Measurements from ENCODE around the gene MYO3B. TPM values are rescaled to one million over a fixed set of nuclear protein-coding genes. Genes with fewer than 3 reads are reported as not detected.

MYO3B gene
- total and polyA plus RNA-seq, 2 of the 8 experiments (the other 6 are each of a cell fraction or from before 2014, with no cell fraction given): 0.17 to 0.19 TPM

DNA sequence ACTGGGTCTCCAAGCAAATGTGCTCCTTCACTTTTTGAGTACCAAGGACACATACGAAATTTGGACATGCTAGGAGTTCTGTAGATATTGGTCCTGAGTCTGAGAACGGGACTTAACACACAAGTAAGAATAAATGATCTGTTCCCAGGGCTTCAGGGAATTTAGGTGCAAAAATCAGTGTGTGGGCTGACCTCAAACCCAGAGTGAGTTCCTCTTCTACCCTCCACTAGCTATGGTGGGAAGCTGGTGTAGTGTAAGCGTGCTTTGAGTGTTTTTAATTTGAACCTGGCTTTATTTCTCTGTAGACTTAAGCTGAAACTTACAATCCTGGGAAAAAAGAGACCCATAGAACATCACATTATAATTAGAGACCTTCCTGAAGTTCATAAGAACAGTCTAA, 50.5 kb downstream of the MYO3B start:
- no peaks in the 10 kb centered on the region for H3K27me3 ChIP-seq (replicated peaks in 1 of 4; ENCODE audit: control insufficient read depth in 3 of 4, extremely low read depth in 1 of 4, insufficient read depth in 3 of 4, low read length in 3 of 4)
- no peak overlapping the region for H3K18ac ChIP-seq (ENCODE audit: extremely low read depth, low read length)
- H3K4me3 ChIP-seq (ENCODE audit: extremely low read depth in 1 of 4, insufficient read depth in 2 of 4, low read depth in 3 of 4, low read length in 4 of 4): no peak overlapping the region
- ChIA-PET CTCF (ENCODE audit: partially characterized antibody) (interaction anchor here (0.9 to 1.1 kb wide), 3 partner anchors 96 to 151 kb away, joined by 3 to 4 read pairs (median 3); no protein-coding TSS in a partner anchor), POLR2A (ENCODE audit: partially characterized antibody) (no interaction called here)
- H2BK20ac ChIP-seq (ENCODE audit: low read length): no peak overlapping the region; the same call in 1 of the 2 replicates
- H4K8ac ChIP-seq (ENCODE audit: extremely low read depth, insufficient read depth, low read length): no peak overlapping the region
- H3K79me1 ChIP-seq (ENCODE audit: low read depth, low read length): no peaks in the 10 kb centered on the region
- no peak overlapping the region for H2BK15ac ChIP-seq (ENCODE audit: low read length)
- WGBS, 2 experiments (ENCODE audit: extremely low coverage in 1 of 2, insufficient coverage in 1 of 2, insufficient read length in 1 of 2, insufficient replicate concordance in 2 of 2, low coverage in 1 of 2, low lambda C conversion rate in 2 of 2, missing lambda C conversion rate in 1 of 2): 84% methylated on average over 3 of the region's 3 CpGs; no CpG with 5 or more reads in 1 of the 2 experiments
- no peak overlapping the region for H2AK5ac ChIP-seq (ENCODE audit: low read depth, low read length)
- no peak overlapping the region for H3K4ac ChIP-seq (replicated peaks; ENCODE audit: insufficient read length, low read depth, low read length)
- H3K23ac ChIP-seq (ENCODE audit: insufficient read length): no peak overlapping the region
- peak overlapping the region; percentile 17; the same call in 1 of the 2 replicates for H2AFZ ChIP-seq (ENCODE audit: low read length)
- H4K91ac ChIP-seq (replicated peaks; ENCODE audit: insufficient read length, low read length): no peak overlapping the region
- H2BK120ac ChIP-seq (replicated peaks; ENCODE audit: low read depth, low read length): no peak overlapping the region
- DNase-seq (ENCODE audit: low read depth in 1 of 2, low spot score in 2 of 2): no peak
- H4K20me1 ChIP-seq (replicated peaks in 1 of 2; ENCODE audit: control insufficient read depth in 1 of 2, insufficient read depth in 2 of 2, low read length in 2 of 2): no peaks in the 10 kb centered on the region
- no peak overlapping the region for H2BK12ac ChIP-seq (ENCODE audit: low read depth, low read length)
- no peak overlapping the region for H3K56ac ChIP-seq (replicated peaks; ENCODE audit: insufficient read length, low read depth, low read length)
- no peaks in the 10 kb centered on the region for H3K36me3 ChIP-seq (ENCODE audit: control insufficient read depth in 2 of 4, insufficient read depth in 4 of 4, low read length in 3 of 4)
- H3K9me3 ChIP-seq (ENCODE audit: insufficient read depth in 2 of 2, low read depth in 1 of 2, low read length in 1 of 2): no peaks in the 10 kb centered on the region
- no peaks in the 10 kb centered on the region for H3K23me2 ChIP-seq (ENCODE audit: low read depth, low read length)
- no peaks in the 10 kb centered on the region for H3K4me1 ChIP-seq (replicated peaks in 1 of 4; ENCODE audit: control insufficient read depth in 3 of 4, insufficient read depth in 4 of 4, low read length in 3 of 4)
- H3K9ac ChIP-seq (replicated peaks in 1 of 4; ENCODE audit: extremely low read depth in 1 of 4, low read depth in 3 of 4, low read length in 3 of 4): no peak overlapping the region
- no peak overlapping the region for H3K4me2 ChIP-seq (ENCODE audit: insufficient read depth in 1 of 2, low read depth in 2 of 2, low read length in 2 of 2)
- no peak overlapping the region for H4K5ac ChIP-seq (ENCODE audit: insufficient read length, low read depth, low read length)
- H3K14ac ChIP-seq (ENCODE audit: insufficient read length): no peak overlapping the region
- no peaks in the 10 kb centered on the region for H3K79me2 ChIP-seq (ENCODE audit: control insufficient read depth in 1 of 2, insufficient read depth in 2 of 2, low read length in 2 of 2)
- no peak for FAIRE-seq
- no peak overlapping the region for H2BK5ac ChIP-seq (ENCODE audit: low read depth, low read length)
- no peak overlapping the region for H3K27ac ChIP-seq (ENCODE audit: low read depth, low read length)
- TF ChIP-seq EP300 (IDR thresholded peaks at IDR 0.05; ENCODE audit: borderline replicate concordance in 1 of 2, low read depth in 2 of 2, low read length in 2 of 2) (no peak), HDAC2 (IDR thresholded peaks at IDR 0.05; ENCODE audit: borderline replicate concordance in 1 of 2, low read depth in 2 of 2, low read length in 2 of 2) (no peak), NRF1 (IDR thresholded peaks at IDR 0.05; ENCODE audit: low read depth, low read length) (no peak), RFX5 (IDR thresholded peaks at IDR 0.05; ENCODE audit: borderline replicate concordance, low read depth, low read length) (no peak), TAF7 (optimal IDR thresholded peaks at IDR 0.05; ENCODE audit: borderline replicate concordance, low read depth, low read length) (no peak), POU5F1 (IDR thresholded peaks at IDR 0.05; ENCODE audit: low read depth, low read length) (no peak), SIRT6 (IDR thresholded peaks at IDR 0.05; ENCODE audit: low read length) (no peak), JUN (IDR thresholded peaks at IDR 0.05; ENCODE audit: low read depth, low read length) (no peak), YY1 (IDR thresholded peaks at IDR 0.05; ENCODE audit: low read depth, low read length) (no peak), SP1 (IDR thresholded peaks at IDR 0.05; ENCODE audit: low read depth, low read length) (no peak), CHD1 (IDR thresholded peaks at IDR 0.05; ENCODE audit: low read depth, low read length) (no peak), POLR2A (IDR thresholded peaks at IDR 0.05; ENCODE audit: control extremely low read depth in 1 of 2, low read depth in 2 of 2, low read length in 2 of 2) (no peak), SP4 (IDR thresholded peaks at IDR 0.05; ENCODE audit: low read length) (no peak), NANOG (IDR thresholded peaks at IDR 0.05; ENCODE audit: insufficient read depth, low read depth, low read length, poor library complexity, severe bottlenecking) (no peak), POLR2AphosphoS5 (IDR thresholded peaks at IDR 0.05; ENCODE audit: low read depth, low read length) (no peak), CBX8 (IDR thresholded peaks at IDR 0.05; ENCODE audit: borderline replicate concordance, low read depth, low read length) (no peak)
